HG03378 (cell line): Measurements from ENCODE around the gene ELSPBP1.
"Not testable (repeated sequence)": the region's sequence is repeated elsewhere in the genome, so short reads cannot be mapped to it uniquely, and the experiment has no call there.

Experiments
- ATAC-seq: cut with Tn5 transposase; IDR thresholded peaks from one replicate; pipeline ENCODE4 v1.9.1; 2021; ENCODE audit warnings: mild to moderate bottlenecking, moderate library complexity; ENCODE audit not compliant: unreplicated experiment

ELSPBP1 gene

GRCh38 chr19:48041877-48042580 is 47.6 kb downstream of the ELSPBP1 start:
- ATAC-seq = no peak

GRCh38 chr19:48043675-48044258 is 49.3 kb downstream of the ELSPBP1 start, which contains the start of gene CABP5:
Gene CABP5 (minus strand): TSS chr19:48044079. CDS start chr19:48043922, 157 bp downstream.
- ATAC-seq = no peak

- no peak for ATAC-seq
These were observed 50.1 kb downstream of the ELSPBP1 start for GRCh38 chr19:48044561-48044960.

- no peak for ATAC-seq
These were observed 57.1 kb downstream of the ELSPBP1 start for GRCh38 chr19:48051335-48052033.

- ATAC-seq = no peak
These were observed 58.6 kb downstream of the ELSPBP1 start for GRCh38 chr19:48053076-48053475.

GRCh38 chr19:48053856-48054255 is 59.4 kb downstream of the ELSPBP1 start:
- ATAC-seq = no peak

- ATAC-seq = no peak
These were observed 64.9 kb downstream of the ELSPBP1 start for GRCh38 chr19:48059331-48059730.

GRCh38 chr19:48060381-48060780 is 65.9 kb downstream of the ELSPBP1 start:
- ATAC-seq = no peak

GRCh38 chr19:48061401-48062344 is 67.2 kb downstream of the ELSPBP1 start:
- ATAC-seq = no peak

- no peak for ATAC-seq
These were observed 70.1 kb downstream of the ELSPBP1 start for GRCh38 chr19:48064509-48064908.

- no peak for ATAC-seq
These were observed 75.0 kb downstream of the ELSPBP1 start for GRCh38 chr19:48069435-48069834.

- not testable (repeated sequence) for ATAC-seq
These were observed 75.8 kb downstream of the ELSPBP1 start for GRCh38 chr19:48070177-48070769.
